HepG2 (cell line): Measurements from ENCODE around the gene TFF2. TPM values are rescaled to one million over a fixed set of nuclear protein-coding genes. Genes with fewer than 3 reads are reported as not detected.

Experiments
- ATAC-seq: fragments of 200-7000 bp; cut with Tn5 transposase; 3 replicates; pipeline ENCODE4 v1.9.1; 2020; ENCODE audit warnings: mild to moderate bottlenecking, moderate library complexity
- BruUV-seq: library from RNA; stranded (reverse); fragments of 400-500 nt; replicated peaks from 2 replicates; lab custom pipeline; 2021; lab: Mats Ljungman, UMichigan
- CTCF ChIA-PET: fragments of 300-600 bp; formaldehyde crosslinking; extraction: SDS; loops from one replicate; lab custom pipeline; 2021; ENCODE audit warnings: low total read pairs, inconsistent platforms, low intra/inter-chr PET ratio; lab: Yijun Ruan, JAX
- POLR2A ChIA-PET: fragments of 350-600 bp; sonication (Branson Sonifier 250); formaldehyde crosslinking; loops from one replicate; lab custom pipeline; 2020; ENCODE audit warnings: antibody characterized with exemption, inconsistent platforms; lab: Yijun Ruan, JAX
- DNase-seq: peaks from one replicate; pipeline ENCODE4 v3.0.0-alpha.2; 2015; ENCODE audit warnings: low spot score
- FAIRE-seq: peaks from 3 replicates; lab custom pipeline; 2011; peaks lifted over from hg19 to GRCh38; lab: Jason Lieb, UNC
- H2AFZ ChIP-seq: one replicate; pipeline ENCODE4 v1.6.1; 2011; ENCODE audit warnings: low read length, inconsistent platforms
- H3K27ac ChIP-seq: fragments of 300-600 bp; 3 replicates; pipeline ENCODE4 v1.8.0; 2011; ENCODE audit warnings: mixed run types, mild to moderate bottlenecking, mixed read lengths, low read length, inconsistent platforms; ENCODE audit not compliant: insufficient read depth; ENCODE audit errors: extremely low read length
- H3K27me3 ChIP-seq, 2 experiments: fragments of 200-600 bp in 1 of 2; 2 replicates in 1 of 2; 3 replicates in 1 of 2; pipeline versions ENCODE4 v1.6.0 to v1.8.0; 2011; ENCODE audit warnings: low read length in 2 of 2, mild to moderate bottlenecking in 2 of 2, moderate library complexity in 2 of 2, inconsistent platforms in 1 of 2; ENCODE audit not compliant: insufficient read depth in 2 of 2, control insufficient read depth in 1 of 2
- H3K36me3 ChIP-seq, 2 experiments: fragments of 200-600 bp in 1 of 2; replicated peaks in 1 of 2; 2 replicates in 1 of 2; 3 replicates in 1 of 2; pipeline versions ENCODE4 v1.5.1 to v1.8.0; 2011; ENCODE audit warnings: low read length in 2 of 2, inconsistent platforms in 1 of 2; ENCODE audit not compliant: insufficient read depth in 2 of 2, control insufficient read depth in 1 of 2
- H3K4me1 ChIP-seq: 2 replicates; pipeline ENCODE4 v1.5.1; 2012; ENCODE audit warnings: low read length, inconsistent platforms; ENCODE audit not compliant: insufficient read depth
- H3K4me2 ChIP-seq: 2 replicates; pipeline ENCODE4 v1.6.0; 2011; ENCODE audit warnings: low read depth, low read length, inconsistent platforms
- H3K4me3 ChIP-seq, 3 experiments: fragments of 200-600 bp in 1 of 3; sonication (generic), shearing (Covaris generic) in 1 of 3; replicated peaks in 1 of 3; 2 replicates each; pipeline ENCODE4 v1.5.1; 2011 to 2016; ENCODE audit warnings: low read length in 3 of 3, inconsistent platforms in 2 of 3, low read depth in 2 of 3, mild to moderate bottlenecking in 2 of 3, control low read depth in 1 of 3, mixed read lengths in 1 of 3; ENCODE audit not compliant: insufficient read depth in 1 of 3
- H3K79me2 ChIP-seq: one replicate; pipeline ENCODE4 v1.6.1; 2011; ENCODE audit warnings: low read length, inconsistent platforms; ENCODE audit not compliant: insufficient read depth
- H3K9ac ChIP-seq: 2 replicates; pipeline ENCODE4 v1.6.0; 2011; ENCODE audit warnings: mild to moderate bottlenecking, low read depth, low read length, inconsistent platforms; ENCODE audit not compliant: insufficient read depth
- H3K9me3 ChIP-seq: 2 replicates; pipeline ENCODE4 v1.5.1; 2012; ENCODE audit warnings: mild to moderate bottlenecking, low read length
- H4K20me1 ChIP-seq: 2 replicates; pipeline ENCODE4 v1.6.0; 2011; ENCODE audit warnings: inconsistent platforms, mild to moderate bottlenecking, low read length, moderate library complexity; ENCODE audit not compliant: insufficient read depth
- EEA1 ChIP-seq: sonication (generic); formaldehyde crosslinking; IDR thresholded peaks from 2 replicates; pipeline ENCODE4 v1.5.1; 2020; ENCODE audit warnings: mild to moderate bottlenecking, missing genetic modification reagents, borderline replicate concordance
- EZH2 ChIP-seq: conservative IDR thresholded peaks from 2 replicates; pipeline ENCODE4 v1.6.1; 2012; ENCODE audit warnings: mild to moderate bottlenecking, low read depth, low read length, moderate library complexity
- KAT8 ChIP-seq: IDR thresholded peaks from 2 replicates; pipeline ENCODE4 v1.6.1; 2016; ENCODE audit warnings: missing genetic modification reagents, missing compliant biosample characterization
- PAF1 ChIP-seq: IDR thresholded peaks from 2 replicates; pipeline ENCODE4 v1.6.1; 2016; ENCODE audit warnings: missing genetic modification reagents, missing compliant biosample characterization
- RARG ChIP-seq: sonication (generic); formaldehyde crosslinking; IDR thresholded peaks from 2 replicates; pipeline ENCODE4 v1.4.0; 2020; ENCODE audit warnings: low read depth, mild to moderate bottlenecking, missing genetic modification reagents
- RNF2 ChIP-seq: fragments of 450-650 bp; conservative IDR thresholded peaks from 2 replicates; pipeline ENCODE4 v1.6.1; 2016; ENCODE audit warnings: low read depth
- ZNF136 ChIP-seq: sonication (generic); formaldehyde crosslinking; IDR thresholded peaks from 2 replicates; pipeline ENCODE4 v1.8.1; 2022; ENCODE audit warnings: low read depth, mild to moderate bottlenecking, moderate library complexity, missing genetic modification reagents
- ZNF44 ChIP-seq: sonication (generic); formaldehyde crosslinking; IDR thresholded peaks from 2 replicates; pipeline ENCODE4 v1.5.1; 2020; ENCODE audit warnings: mild to moderate bottlenecking, missing genetic modification reagents
- ZNF577 ChIP-seq: sonication (generic); formaldehyde crosslinking; IDR thresholded peaks from 2 replicates; pipeline ENCODE4 v1.4.0; 2020; ENCODE audit warnings: mild to moderate bottlenecking, low read depth, missing genetic modification reagents, borderline replicate concordance
- WGBS: methylation state at CpG from one replicate; pipeline ENCODE4 v1.1.6; 2017; ENCODE audit warnings: low lambda C conversion rate; 5-methylcytosine and 5-hydroxymethylcytosine counted together
- in situ Hi-C: cut with HindIII; loops from 2 replicates; pipeline ENCODE4 v1.10.0; 2017; ENCODE audit warnings: low pct_unique_long_range_greater_than_20kb; ENCODE audit not compliant: extremely low pct_ligation_motif_present
- intact Hi-C: fragments of 100-400 bp; cut with micrococcal nuclease; formaldehyde crosslinking; loops from one replicate; pipeline ENCODE4 v1.10.0; 2022; ENCODE audit not compliant: unreplicated experiment
- polyA plus RNA-seq, 8 experiments: library from polyadenylated mRNA; depleted of rRNA in 3 of 8; stranded (reverse) in 7 of 8; unstranded in 1 of 8; fragments of >200 nt; fragmentation: Illumina TruSeq in 4 of 8; extraction: Trizol in 4 of 8; gene quantifications; 2 replicates each; pipeline versions ENCODE4 v1.2.1 to v1.2.3, GENCODE V29; 2011 to 2016; ENCODE audit warnings: low read depth in 4 of 8, missing spikeins in 1 of 8, mixed read lengths in 1 of 8; ENCODE audit not compliant: insufficient read depth in 1 of 8
- total RNA-seq, 5 experiments: library from RNA; depleted of rRNA; stranded (reverse); fragments of >200 nt; fragmentation: Illumina TruSeq; extraction: Trizol; gene quantifications; 2 replicates each; pipeline ENCODE4 v1.2.3, GENCODE V29; 2016; ENCODE audit warnings: low read depth in 1 of 5
- TF ChIP-seq, protein P1 (sequence below): sonication (generic); formaldehyde crosslinking; conservative IDR thresholded peaks from 2 replicates; pipeline ENCODE4 v1.8.0; 2022; ENCODE audit warnings: low read depth, missing genetic modification reagents
- TF ChIP-seq, protein P2 (sequence below): sonication (generic); formaldehyde crosslinking; IDR thresholded peaks from 2 replicates; pipeline ENCODE4 v1.8.1; 2022; ENCODE audit warnings: mild to moderate bottlenecking, missing genetic modification reagents
- TF ChIP-seq, protein P3 (sequence below): sonication (generic); formaldehyde crosslinking; IDR thresholded peaks from 2 replicates; pipeline ENCODE4 v1.4.0; 2020; ENCODE audit warnings: missing genetic modification reagents
- TF ChIP-seq, protein P4 (sequence below): sonication (generic); formaldehyde crosslinking; conservative IDR thresholded peaks from 2 replicates; pipeline ENCODE4 v1.4.0; 2020; ENCODE audit warnings: missing genetic modification reagents

TFF2 gene
- total and polyA plus RNA-seq, 2 of the 13 experiments (the other 11 are each of a cell fraction or from before 2014, with no cell fraction given) = 1.5 TPM; not detected in 1

DNA sequence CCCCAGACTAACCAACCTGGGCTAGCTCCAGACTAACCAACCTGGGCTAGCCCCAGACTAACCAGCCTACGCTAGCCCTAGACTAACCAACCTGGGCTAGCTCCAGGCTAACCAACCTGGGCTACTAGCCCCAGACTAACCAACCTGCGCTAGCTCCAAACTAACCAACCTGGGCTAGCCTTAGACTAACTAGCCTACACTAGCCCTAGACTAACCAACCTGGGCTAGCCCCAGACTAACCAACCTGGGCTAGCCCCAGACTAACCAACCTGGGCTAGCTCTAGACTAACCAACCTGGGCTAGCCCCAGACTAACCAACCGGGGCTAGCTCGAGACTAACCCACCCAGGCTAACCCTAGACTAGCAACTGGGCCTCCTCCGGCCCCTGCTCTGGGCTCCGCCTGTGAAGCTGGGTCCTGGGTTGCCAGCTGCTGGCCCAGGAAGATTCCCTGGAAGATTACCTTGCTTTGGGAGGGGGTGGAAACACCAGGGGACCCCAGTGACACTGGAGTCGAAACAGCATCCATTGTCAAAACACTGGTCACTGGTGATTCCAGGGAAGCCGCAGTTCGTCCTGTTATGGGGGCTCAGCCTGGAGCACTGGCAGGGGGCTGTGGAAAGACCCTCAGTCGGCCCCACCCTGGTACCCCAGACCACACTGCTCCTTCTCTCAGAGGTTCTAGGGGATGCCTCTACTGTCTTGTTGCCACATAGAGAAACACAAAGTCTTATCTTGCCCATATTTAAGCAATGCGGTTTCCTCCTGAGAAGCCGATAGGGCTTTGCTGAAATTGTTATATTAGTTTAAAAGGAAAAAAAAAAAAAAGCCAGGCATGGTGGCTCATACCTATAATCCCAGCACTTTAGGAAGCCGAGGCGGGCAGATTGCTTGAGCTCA is 1.1 kb downstream of the TFF2 start:
- peaks cover 16% of the 10 kb centered on the region for H3K4me1 ChIP-seq
- no peak for ATAC-seq
- no TSS peak for BruUV-seq
- WGBS = 61% methylated on average over 14 of the region's 14 CpGs
- no peak overlapping the region for H3K27ac ChIP-seq
- ChIA-PET CTCF (no interaction called here), POLR2A (no interaction called here)
- no peak for DNase-seq
- no peak overlapping the region for H3K4me2 ChIP-seq
- FAIRE-seq = no peak
- H3K9ac ChIP-seq = no peak overlapping the region
- H3K9me3 ChIP-seq = no peaks in the 10 kb centered on the region
- no peak overlapping the region for H2AFZ ChIP-seq
- H3K36me3 ChIP-seq = no peaks in the 10 kb centered on the region
- H3K27me3 ChIP-seq = peaks cover 0 to 16% of the 10 kb centered on the region in 2 experiments; a peak in 1 of 5 replicates
- H3K79me2 ChIP-seq = no peaks in the 10 kb centered on the region
- no peaks in the 10 kb centered on the region for H4K20me1 ChIP-seq
- H3K4me3 ChIP-seq = no peak overlapping the region
- in situ Hi-C loops (no loop called here), intact Hi-C loops (no loop called here)
- TF ChIP-seq ZNF44 (CRISPR knock-in tag) (no peak), ZNF577 (no peak), ZNF136 (CRISPR knock-in tag) (no peak), KAT8 (CRISPR knock-in tag) (no peak), RARG (CRISPR knock-in tag) (no peak), EEA1 (CRISPR knock-in tag) (no peak), EZH2 (no peak), RNF2 (no peak), PAF1 (CRISPR knock-in tag) (no peak)
- TF ChIP-seq, protein P1, sequence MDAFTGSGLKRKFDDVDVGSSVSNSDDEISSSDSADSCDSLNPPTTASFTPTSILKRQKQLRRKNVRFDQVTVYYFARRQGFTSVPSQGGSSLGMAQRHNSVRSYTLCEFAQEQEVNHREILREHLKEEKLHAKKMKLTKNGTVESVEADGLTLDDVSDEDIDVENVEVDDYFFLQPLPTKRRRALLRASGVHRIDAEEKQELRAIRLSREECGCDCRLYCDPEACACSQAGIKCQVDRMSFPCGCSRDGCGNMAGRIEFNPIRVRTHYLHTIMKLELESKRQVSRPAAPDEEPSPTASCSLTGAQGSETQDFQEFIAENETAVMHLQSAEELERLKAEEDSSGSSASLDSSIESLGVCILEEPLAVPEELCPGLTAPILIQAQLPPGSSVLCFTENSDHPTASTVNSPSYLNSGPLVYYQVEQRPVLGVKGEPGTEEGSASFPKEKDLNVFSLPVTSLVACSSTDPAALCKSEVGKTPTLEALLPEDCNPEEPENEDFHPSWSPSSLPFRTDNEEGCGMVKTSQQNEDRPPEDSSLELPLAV = no peak
- TF ChIP-seq, protein P2, sequence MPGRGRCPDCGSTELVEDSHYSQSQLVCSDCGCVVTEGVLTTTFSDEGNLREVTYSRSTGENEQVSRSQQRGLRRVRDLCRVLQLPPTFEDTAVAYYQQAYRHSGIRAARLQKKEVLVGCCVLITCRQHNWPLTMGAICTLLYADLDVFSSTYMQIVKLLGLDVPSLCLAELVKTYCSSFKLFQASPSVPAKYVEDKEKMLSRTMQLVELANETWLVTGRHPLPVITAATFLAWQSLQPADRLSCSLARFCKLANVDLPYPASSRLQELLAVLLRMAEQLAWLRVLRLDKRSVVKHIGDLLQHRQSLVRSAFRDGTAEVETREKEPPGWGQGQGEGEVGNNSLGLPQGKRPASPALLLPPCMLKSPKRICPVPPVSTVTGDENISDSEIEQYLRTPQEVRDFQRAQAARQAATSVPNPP = no peak
- TF ChIP-seq, protein P3, sequence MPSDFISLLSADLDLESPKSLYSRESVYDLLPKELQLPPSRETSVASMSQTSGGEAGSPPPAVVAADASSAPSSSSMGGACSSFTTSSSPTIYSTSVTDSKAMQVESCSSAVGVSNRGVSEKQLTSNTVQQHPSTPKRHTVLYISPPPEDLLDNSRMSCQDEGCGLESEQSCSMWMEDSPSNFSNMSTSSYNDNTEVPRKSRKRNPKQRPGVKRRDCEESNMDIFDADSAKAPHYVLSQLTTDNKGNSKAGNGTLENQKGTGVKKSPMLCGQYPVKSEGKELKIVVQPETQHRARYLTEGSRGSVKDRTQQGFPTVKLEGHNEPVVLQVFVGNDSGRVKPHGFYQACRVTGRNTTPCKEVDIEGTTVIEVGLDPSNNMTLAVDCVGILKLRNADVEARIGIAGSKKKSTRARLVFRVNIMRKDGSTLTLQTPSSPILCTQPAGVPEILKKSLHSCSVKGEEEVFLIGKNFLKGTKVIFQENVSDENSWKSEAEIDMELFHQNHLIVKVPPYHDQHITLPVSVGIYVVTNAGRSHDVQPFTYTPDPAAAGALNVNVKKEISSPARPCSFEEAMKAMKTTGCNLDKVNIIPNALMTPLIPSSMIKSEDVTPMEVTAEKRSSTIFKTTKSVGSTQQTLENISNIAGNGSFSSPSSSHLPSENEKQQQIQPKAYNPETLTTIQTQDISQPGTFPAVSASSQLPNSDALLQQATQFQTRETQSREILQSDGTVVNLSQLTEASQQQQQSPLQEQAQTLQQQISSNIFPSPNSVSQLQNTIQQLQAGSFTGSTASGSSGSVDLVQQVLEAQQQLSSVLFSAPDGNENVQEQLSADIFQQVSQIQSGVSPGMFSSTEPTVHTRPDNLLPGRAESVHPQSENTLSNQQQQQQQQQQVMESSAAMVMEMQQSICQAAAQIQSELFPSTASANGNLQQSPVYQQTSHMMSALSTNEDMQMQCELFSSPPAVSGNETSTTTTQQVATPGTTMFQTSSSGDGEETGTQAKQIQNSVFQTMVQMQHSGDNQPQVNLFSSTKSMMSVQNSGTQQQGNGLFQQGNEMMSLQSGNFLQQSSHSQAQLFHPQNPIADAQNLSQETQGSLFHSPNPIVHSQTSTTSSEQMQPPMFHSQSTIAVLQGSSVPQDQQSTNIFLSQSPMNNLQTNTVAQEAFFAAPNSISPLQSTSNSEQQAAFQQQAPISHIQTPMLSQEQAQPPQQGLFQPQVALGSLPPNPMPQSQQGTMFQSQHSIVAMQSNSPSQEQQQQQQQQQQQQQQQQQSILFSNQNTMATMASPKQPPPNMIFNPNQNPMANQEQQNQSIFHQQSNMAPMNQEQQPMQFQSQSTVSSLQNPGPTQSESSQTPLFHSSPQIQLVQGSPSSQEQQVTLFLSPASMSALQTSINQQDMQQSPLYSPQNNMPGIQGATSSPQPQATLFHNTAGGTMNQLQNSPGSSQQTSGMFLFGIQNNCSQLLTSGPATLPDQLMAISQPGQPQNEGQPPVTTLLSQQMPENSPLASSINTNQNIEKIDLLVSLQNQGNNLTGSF (CRISPR knock-in tag) = no peak
- TF ChIP-seq, protein P4, sequence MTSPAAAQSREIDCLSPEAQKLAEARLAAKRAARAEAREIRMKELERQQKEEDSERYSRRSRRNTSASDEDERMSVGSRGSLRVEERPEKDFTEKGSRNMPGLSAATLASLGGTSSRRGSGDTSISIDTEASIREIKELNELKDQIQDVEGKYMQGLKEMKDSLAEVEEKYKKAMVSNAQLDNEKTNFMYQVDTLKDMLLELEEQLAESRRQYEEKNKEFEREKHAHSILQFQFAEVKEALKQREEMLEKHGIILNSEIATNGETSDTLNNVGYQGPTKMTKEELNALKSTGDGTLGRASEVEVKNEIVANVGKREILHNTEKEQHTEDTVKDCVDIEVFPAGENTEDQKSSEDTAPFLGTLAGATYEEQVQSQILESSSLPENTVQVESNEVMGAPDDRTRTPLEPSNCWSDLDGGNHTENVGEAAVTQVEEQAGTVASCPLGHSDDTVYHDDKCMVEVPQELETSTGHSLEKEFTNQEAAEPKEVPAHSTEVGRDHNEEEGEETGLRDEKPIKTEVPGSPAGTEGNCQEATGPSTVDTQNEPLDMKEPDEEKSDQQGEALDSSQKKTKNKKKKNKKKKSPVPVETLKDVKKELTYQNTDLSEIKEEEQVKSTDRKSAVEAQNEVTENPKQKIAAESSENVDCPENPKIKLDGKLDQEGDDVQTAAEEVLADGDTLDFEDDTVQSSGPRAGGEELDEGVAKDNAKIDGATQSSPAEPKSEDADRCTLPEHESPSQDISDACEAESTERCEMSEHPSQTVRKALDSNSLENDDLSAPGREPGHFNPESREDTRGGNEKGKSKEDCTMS (CRISPR knock-in tag) = no peak
